ENCODE results near the gene PRKACA.

Gene PRKACA

DNA sequence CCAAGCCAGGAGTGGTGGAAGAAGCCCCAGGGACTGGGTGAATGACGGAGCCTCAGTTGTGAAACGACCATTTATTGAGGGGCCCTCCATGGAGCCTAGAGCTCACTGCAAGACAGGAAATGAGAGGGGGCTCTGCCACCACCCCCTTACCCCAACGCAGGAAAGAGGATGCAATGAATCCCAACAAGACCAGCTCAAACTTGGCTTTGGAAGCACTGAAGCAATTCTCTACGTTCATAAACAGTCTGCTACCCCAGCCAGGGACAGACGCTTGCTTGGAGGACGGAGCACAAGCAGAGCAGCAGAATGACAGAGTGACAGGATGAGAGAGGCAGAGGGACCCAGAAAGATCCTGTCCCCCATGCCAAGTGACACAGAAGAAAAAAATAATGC is 1.0 kb downstream of the PRKACA start:
- DNase-seq (ENCODE audit: low read depth), result no peak

DNA sequence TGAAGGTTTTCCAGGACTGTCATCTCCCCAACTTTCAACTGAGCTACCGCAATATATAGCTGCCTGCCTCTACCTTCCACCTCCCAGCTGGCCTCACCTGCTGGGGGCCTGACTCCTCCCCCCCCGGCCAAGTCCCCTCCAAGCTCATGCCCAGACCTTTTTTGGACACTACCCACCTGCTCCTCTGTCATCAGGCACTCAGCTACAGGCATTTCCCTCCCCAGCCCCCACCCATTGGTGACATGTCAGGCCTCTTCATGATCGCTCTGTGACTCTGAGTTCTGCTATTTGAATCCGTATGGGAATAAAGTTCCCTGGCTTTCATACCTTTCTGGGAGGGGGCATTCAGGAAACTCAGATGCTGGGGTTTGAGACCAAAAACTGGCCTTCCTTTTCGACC is 1.8 kb downstream of the PRKACA start:
- DNase-seq (ENCODE audit: low read depth), result no peak

DNA sequence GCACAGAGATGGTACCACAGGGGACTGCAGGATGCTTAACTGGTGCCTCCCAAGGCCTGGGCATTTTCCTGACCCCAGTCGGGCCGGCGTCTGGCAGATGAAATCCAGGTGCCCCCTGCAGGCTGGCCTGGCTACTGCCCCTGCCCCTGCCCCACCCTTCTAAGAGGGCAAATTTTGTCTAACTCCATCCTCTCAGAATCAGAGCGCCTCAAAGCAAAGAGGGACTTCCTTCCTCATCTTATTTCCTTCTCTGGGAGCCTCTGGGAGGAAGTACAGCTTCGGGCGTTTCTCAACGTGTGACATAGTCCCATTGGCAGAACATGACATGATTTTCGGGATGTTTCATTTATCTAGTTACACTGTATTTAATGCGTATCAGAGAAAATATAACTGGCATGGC is 2.7 kb downstream of the PRKACA start:
- no peak for DNase-seq (ENCODE audit: low read depth)

DNA sequence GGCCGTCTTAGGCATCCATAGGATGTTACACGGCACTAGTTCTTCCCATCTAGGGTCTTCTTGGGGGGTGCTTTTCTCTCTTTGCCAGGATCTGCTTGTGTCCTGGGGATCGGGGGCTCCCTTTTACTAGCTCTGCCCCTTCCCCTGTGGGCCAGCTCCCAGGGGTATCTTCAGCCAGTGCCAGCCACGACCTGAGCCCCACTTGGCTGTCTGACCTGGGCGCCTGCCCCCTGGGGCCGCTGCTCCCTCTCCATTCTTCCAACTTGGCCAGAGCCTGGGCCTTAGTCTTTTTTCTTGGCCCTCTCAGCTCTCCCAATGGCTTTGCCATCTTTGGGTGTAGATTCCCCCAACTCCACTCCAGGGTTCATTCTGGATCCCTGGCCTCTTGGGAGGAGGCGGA is 3.1 kb downstream of the PRKACA start:
- DNase-seq (ENCODE audit: low read depth), result no peak

DNA sequence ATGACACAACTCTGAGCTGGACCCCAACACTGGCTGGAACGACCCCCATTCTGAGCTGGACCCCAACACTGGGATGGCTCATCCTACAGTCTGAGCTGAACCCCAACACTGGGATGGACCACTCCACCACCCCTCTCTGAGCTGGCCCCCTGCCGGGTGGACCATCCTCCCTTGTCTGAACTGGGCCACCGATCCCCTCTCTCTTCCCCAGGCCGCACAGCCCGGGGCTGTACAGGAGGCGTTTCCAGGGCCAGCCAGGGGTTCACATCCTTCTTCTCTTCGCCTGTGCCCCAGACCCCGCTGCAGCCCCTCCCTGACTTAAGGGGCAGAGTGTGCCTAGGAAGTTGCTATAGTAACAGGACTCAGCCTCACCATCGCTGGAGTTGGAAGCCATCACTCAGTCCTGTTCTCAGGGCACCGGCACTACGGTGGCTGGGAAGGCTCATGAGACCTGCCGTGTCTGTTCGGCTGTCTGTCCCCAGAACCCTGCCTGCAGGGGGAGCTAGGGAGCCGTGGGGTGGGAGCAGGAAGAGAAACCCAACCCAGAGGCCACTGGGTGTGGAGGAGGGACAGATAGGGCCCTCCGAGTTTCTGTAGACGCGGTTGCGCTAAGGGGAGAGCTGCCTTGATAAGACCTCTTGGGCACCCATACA is 3.7 kb downstream of the PRKACA start:
- DNase-seq (ENCODE audit: low read depth), result no peak

DNA sequence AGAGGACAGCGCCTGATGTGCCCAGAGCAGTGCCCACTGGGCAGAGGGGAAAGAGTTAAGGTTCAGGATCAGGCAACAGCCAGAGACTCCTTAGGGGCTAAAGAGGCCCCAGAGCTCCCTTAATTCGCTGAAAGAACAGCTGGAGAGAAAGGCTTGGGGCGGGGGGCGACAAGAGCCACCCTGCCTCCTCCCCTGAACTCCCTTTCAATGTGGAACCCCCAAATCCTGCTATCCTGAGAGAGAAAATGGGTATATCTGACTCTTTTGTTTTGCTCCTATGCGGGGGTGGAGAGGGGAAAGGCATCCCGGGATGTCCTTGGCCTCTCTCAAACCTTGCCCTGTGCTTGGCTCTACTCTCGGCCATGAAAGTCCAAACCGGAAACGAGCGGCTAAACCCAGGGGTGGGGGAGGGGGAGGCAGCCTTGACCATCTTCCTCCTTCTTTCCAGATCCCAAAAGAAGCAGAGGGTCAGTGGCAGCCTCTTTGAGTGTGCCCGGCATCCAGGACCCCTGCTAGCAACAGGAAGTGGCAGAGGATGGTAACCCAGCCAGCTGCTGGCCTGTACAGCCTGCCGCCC is 4.7 kb downstream of the PRKACA start:
- DNase-seq (ENCODE audit: low read depth), result no peak

DNA sequence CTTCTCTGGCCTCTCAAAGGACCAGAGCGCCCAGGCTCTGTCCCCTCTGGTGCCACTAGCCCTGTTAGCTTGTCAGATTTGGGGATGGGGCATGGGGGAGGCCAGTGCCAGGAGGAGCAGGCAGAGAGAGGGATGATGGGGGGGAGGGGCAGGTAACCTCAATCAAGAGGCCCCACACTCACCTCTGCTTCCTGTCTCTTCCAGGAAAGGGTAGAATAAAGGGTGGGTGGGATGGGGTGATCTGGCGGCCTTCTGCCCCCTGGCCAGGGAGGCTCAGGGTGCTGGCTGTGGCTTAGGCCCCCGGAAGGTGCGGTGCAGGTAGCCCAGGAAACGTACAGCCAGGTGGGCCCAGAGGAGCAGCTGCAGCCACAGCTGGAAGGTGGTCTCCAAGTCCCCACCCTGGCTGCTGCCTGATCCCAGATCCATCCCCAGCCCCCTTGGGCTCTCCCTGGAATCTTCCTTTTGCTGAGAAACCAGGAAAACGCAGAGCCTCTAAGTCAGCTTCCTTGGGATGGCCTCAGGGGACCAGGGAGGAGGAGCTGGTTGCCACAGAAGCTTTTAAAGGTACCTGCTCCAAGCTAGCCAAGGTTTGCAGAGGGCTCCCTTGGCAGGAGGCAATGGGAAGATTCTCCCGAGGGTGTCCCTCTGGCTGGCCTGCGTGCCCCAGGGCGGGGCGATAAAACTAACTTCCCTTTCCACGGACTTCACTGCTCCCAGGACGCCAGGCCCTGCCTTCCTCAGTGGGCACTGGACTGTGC is 5.3 kb downstream of the PRKACA start:
- DNase-seq (ENCODE audit: low read depth), result no peak

DNA sequence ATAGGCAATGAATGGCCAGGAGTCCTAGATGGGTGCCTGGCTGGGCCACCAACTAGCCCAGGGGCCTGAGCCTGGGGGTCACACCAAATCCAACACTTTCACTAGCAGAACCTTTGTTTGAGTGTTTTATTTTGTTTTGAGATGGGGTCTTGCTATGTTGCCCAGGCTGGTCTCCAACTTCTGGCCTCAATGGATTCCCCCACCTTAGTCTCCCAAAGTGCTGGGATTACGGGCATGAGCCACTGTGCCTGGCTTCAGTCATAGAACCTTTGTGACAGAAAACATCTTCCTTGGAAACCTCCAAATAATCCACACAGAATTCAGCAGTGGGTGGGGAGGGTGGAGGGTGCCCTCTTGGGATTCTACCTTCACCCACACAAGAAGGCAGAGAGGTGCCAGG is 6.1 kb downstream of the PRKACA start:
- no peak for DNase-seq (ENCODE audit: low read depth)

DNA sequence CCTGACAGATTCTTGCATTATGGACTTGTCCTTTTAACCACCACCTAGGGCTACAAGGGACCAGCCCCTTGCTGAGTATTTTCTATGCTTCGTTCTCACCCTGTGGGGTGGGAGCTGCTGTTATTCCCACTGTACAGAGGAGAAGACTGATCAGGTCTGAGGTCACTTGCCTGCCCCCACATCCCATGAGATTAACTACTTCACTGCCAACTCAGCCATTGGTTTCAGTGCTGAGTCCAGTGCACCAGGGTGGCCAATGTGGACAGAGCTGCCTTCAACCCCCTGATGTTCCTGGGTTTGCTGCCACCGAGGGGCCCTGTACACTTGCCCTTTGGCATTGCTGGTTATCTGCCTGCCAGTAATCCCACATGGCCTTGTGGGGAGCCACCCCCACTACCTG is 6.9 kb downstream of the PRKACA start:
- DNase-seq (ENCODE audit: low read depth), result no peak

DNA sequence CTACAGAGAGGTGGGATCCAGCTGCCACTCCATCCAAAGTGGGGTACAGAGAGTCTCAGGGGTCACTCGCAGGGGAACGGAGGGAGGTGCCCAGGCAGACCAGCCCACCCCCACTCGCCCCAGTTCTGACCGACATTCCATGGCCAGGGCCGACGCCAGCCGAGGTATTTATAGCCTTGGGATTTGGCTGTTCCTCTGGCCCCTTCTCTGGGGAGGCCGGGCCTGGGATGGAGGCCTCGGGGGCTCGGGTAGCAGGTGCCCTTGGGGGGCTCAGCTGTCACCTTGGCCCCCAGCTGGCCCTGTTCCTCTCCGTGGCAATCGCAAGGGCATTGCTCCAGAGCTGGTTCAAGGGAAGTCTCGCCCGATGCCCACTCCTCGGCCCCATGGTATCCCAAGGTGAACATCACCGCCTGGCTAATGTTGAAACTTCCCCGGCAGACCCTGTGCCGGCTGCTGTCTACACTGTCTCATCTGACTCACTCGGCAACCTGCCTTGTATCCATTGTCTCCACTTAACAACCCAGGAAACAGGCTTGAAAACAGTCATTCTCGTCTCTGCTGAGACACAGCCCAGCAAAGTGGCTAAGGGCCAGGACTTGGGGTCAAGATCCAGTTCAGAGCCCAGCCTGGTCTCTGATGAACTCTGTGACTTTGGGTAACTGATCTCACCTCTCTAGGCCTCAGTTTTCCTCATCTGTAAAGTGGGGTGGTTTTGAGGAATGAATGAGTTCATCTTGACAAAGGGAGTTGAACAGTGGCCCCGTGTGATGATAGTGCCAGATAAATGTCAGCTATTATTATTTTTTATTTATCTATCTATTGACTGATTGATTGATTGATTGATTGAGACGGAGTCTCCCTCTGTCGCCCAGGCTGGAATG is 9.7 kb downstream of the PRKACA start:
- DNase-seq (ENCODE audit: low read depth), result no peak

DNA sequence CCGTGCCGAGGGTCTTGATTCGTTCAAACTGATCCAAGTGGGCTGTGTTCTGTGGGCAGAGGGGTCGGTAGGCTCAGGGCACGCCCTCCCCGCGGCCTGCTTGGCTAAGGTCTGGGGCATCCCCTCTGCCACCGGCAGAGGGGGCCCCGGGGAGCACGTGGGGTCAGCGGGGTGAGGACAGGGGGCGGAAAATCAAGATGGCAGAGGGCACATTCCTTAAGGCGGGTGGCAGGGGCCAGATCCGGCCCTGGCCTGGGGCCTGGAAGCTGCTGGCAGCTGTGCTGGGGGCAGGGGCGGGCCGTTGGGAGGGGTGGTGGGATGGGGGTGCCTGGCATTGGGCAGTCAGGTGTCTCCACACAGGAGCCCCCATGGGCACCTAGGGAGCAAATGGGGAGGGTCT is 10.7 kb downstream of the PRKACA start:
- DNase-seq (ENCODE audit: low read depth), result no peak

DNA sequence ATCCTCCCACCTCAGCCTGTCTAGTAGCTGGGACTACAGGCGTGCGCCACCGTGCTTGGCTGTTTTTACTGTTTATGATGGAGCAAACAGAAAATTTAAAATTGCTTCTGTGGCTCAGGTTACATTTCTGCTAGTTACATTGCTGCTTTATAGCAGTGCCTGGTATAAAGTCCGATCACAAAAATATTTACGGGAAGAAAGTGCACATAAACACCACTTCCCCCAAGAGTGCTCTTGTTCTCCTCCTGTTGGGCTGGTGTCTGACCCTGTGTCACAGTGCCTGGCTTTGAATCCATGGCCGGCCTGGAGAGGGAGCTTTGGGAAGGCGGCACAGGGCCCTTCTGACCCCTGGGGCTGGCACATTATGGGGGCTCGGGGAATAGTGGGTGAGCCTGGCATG is 11.9 kb downstream of the PRKACA start:
- no peak for DNase-seq (ENCODE audit: low read depth)

DNA sequence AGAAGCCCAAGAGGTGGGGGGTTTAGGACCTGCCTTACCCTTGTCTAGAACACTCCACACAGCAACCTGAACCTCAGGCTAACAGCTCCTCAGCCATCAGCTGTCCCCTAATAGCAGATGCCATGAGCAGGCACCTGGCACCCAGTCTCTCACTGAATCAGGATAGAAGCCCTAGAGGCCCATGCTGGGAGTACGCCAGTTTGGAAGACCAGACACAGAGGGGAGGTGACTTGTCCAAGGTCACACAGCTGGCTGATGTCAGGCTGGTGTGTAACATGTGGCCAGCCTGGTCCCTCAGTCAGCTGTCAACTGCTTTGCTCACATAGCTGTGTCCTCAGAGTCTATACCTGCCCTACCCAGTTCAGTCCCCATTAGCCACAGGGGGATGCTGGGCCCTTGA is 14.3 kb downstream of the PRKACA start:
- DNase-seq (ENCODE audit: low read depth), result no peak

DNA sequence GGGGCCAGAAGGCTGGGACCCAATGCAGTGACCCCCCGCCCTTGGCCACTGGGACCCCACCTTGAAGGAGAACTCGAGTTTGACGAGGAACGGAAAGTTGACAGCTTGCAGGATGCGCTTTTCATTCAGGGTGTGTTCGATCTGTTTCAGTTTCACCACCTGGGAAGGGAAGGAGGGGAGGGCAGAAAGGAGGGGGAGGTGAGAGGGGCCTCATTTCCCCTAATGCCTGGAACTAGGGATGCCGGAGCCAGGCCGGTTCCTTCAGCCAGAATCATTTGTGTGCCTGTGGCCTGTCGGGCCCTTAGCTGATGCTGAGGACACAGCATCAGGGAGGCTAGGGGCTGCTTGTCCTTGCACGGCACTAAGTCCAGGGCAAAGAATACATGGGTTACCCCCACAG is 14.8 kb downstream of the PRKACA start:
- no peak for DNase-seq (ENCODE audit: low read depth)

DNA sequence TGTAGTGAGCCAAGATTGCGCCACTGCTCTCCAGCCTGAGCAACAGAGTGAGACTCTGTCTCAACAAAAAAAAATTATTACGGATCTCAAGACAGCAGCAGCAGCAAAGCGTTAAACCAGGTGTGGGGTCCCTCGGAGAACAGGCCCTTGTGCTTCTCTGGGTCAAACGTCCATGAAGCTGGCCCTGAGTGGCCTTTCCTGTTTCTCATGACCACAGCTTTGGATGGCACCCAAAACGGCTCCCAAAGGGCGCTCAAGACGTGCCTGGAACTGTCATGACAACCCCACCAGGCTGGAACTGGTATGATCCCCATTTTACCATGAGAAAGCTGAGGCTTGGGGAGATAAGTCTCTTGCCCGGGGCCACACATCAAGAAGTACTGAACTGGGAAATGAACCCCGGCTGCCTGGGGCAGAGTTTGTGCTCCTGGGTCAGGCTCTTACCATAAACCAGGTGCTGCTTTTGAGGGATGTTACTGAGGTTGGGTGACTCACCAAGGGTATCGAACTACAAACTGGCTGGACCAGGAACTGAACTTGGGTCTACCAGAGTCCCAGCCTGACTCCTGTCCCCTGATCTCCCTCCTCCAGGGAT is 15.4 kb downstream of the PRKACA start:
- no peak for DNase-seq (ENCODE audit: low read depth)

DNA sequence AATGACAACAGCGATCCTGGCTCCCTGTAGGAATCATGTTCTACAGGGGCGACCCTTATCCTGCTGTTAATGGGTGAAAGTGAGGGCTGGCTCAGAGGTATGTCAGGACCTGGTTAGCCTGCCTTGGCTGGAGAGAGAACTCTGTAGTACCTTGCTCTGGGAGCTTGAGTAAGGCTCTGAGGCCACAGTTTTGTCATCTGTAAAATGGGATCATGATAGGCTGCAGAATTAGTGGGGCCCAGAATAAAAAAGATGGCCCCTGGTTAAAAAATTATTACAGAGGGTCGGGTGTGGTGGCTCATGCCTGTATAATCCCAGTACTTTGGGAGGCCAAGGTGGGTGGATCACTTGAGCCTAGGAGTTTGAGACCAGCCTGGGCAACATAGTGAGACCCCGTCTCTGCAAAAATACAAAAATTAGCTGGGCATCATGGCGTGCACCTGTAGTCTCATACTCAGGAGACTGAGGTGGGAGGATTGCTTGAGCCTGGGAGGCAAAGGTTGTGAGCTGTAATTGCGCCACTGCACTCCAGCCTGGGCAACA is 16.5 kb downstream of the PRKACA start:
- DNase-seq (ENCODE audit: low read depth), result no peak

DNA sequence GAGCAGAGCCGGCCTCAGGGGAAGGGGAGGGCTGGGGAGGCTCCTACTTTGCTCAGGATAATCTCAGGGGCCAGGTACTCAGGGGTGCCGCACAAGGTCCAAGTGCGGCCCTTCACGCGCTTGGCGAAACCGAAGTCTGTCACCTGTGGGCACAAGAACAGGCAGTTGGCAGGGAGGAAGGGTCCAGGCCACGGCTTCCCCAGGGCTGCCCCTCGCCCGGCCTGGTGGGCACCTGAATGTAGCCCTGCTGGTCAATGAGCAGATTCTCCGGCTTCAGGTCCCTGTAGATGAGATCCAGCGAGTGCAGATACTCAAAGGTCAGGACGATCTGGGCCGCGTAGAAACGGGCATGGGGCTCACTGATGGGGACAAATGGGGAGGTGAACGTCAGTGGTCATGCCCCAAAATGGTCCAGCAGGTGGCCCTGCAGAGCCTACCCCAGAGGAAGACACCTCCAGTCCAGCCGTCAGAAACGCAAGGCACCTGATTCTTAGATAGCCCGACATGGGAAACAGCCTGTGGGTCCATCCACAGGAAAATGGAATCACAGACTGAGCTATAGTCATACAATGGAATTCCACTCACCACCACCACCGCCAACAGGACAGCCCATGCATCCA is 19.9 kb downstream of the PRKACA start:
- no peak for DNase-seq (ENCODE audit: low read depth)

DNA sequence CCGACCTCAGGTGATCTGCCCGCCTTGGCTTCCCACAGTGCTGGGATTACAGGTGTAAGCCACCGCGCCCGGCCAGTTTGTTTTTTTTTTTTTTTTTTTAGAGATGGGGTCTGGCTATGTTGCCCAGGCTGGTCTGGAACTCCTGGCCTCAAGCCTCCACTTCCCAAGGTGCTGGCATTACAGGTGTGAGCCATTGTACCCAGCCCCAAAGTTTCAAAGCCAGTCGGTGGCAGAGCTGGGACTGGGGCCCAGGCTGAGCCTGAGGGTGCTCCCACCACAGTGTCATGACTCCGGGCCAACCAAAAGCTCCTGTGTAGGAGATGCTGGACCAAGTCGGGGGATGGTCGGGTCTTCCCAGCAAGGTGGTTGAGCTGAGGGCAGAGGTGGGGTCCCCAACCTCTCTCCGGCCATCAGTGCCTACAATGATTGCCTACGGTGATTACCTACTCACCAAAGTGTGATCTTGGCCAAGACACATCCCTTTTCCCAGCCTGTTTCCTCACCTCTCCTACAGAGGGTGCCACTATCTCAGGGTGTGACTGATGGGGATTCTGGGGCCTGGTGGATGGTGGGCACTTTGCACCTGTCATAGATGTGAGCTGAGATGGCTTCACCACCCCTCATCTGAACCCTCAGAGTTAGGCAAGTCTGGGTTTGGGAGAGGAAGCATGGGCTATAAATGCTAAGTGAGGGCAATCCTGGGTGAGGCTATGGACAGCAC is 21.1 kb downstream of the PRKACA start:
- no peak for DNase-seq (ENCODE audit: low read depth)

DNA sequence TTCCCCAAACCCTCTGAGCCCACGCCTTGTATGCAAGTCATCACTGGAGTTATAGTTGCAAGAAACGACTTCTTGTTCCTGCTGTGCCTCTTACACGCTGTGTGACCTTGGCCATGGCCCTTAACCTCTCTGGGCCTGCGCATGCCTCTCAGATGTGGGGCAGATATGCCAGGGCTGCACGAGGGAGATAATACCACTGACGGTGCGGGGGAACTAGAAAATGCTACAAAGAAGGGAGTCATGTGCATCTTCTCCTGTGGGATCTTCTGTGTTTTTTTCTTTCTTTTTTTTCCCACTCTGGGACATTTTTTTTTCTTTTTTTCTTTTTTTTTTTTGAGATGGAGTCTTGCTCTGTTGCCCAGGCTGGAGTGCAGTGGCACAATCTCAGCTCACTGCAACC is 22.7 kb downstream of the PRKACA start:
- DNase-seq (ENCODE audit: low read depth), result no peak

DNA sequence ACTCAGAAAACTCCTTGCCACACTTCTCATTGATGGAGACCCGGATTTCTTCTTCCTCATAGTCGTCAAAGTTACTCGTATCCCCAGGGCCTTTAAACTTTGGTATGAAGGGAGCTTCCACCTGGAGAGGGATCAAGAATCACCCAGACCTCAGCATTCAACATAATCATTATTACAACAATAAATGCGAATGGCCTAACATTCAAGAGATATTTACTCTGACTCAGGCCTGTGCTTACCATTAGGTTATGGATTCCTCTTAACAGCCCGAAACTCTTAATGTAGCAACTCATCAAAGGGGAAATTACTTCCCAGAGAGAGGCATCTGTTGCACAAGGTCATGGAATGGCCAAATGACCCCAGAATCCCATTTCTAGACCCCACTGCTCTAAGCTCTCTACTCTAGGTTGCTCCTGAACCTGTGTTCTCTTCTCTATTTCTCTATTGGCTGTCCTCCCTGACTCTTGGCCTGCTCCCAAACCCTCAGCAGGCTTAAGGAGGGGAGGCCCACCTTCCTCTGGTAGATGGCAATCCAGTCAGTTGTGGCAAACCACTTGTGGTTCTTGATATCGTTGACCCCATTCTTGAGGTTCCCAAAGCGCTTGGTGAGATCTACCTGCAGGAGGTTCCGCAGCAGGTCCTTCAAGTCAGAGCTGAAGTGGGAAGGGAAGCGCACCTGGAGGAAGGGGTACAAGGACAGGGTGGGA is 24.3 kb downstream of the PRKACA start:
- no peak for DNase-seq (ENCODE audit: low read depth)

Data from non-pigmented ciliary epithelial cell (primary cell).